Skeletal muscle satellite cell (primary cell): ENCODE data around the gene ERCC6L2.

ENCODE experiments used
- H3K27me3 ChIP-seq: 2 replicates; pipeline ENCODE4 v1.7.0; 2013; ENCODE audit warnings: low read length; ENCODE audit not compliant: control insufficient read depth, insufficient read depth
- H3K36me3 ChIP-seq: 2 replicates; pipeline ENCODE4 v1.7.0; 2013; ENCODE audit warnings: mild to moderate bottlenecking, control low read depth, low read length; ENCODE audit not compliant: insufficient read depth
- H3K4me1 ChIP-seq: 2 replicates; pipeline ENCODE4 v1.7.0; 2013; ENCODE audit warnings: low read length; ENCODE audit not compliant: control insufficient read depth, insufficient read depth
- H3K4me2 ChIP-seq: 2 replicates; pipeline ENCODE4 v1.7.0; 2013; ENCODE audit warnings: mild to moderate bottlenecking, low read length
- H3K4me3 ChIP-seq: 2 replicates; pipeline ENCODE4 v1.7.0; 2013; ENCODE audit warnings: low read length
- H3K9ac ChIP-seq: 2 replicates; pipeline ENCODE4 v1.7.0; 2013; ENCODE audit warnings: mild to moderate bottlenecking, low read depth, low read length, moderate library complexity
- H3K9me3 ChIP-seq: replicated peaks from 2 replicates; pipeline ENCODE4 v1.7.0; 2013; ENCODE audit warnings: mild to moderate bottlenecking, control low read depth, low read length

ERCC6L2 gene

DNA sequence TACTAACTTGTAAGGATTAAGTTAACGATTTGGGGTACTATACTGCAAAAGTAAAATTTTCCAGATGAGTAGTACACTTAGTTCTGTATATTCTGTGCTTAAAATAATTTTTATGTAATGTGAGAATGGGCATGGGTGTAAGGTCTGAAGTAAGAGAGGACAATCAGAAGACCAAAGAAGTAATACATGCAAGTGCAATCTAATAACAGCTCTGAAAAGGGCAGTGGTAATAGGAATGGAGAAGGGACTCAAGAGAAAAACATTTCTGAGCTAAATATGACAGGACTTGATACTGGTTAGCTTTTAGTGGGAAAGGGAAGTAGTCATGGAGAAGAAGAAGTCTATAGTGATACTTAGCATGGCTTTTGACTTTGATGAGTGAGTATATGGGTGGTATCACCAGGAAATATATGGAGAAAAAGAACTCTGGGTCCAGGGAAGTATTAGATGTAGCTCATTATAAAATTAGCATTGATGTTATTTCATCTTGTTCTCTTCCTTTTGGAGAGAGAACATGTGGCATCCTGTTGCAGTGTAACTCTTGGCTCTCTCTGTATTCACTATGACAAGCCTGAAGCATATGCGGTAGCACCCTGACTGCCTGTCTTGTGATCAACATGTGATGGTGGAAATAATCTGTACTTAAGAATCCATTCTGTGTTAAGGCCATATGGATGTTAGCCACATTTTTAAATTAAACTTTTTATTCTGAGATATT lies 60.5 kb downstream of the ERCC6L2 start:
- no peaks in the 10 kb centered on the region for H3K9me3 ChIP-seq
- peaks cover 35% of the 10 kb centered on the region for H3K36me3 ChIP-seq
- no peaks in the 10 kb centered on the region for H3K27me3 ChIP-seq
- H3K9ac ChIP-seq: no peak overlapping the region
- H3K4me2 ChIP-seq: no peak overlapping the region
- no peak overlapping the region for H3K4me3 ChIP-seq
- no peaks in the 10 kb centered on the region for H3K4me1 ChIP-seq

DNA sequence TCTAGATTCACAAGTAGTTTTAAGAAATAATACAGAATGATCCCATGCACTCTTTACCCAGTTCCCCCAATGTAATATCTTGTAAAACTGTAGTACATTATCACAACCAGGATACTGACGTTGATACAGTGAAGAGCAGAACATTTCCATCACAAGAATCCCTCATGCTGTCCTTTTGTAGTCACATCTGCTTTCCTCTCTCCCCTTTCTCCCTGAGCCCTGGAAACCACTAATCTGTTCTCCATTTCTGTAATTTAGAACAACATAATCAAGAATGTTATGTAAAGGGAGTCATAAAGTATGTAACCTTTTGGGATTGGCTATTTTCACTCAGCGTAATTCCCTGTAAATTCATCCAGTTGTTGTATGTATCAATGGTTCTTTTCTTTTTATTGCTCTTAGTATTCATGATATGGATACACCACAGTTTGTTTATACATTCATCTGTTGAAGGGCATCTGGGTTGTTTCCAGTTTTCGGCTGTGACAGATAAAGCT lies 61.1 kb downstream of the ERCC6L2 start:
- no peaks in the 10 kb centered on the region for H3K4me1 ChIP-seq
- H3K36me3 ChIP-seq: peaks cover 40% of the 10 kb centered on the region
- H3K27me3 ChIP-seq: no peaks in the 10 kb centered on the region
- no peak overlapping the region for H3K4me3 ChIP-seq
- no peak overlapping the region for H3K9ac ChIP-seq
- H3K4me2 ChIP-seq: no peak overlapping the region
- no peaks in the 10 kb centered on the region for H3K9me3 ChIP-seq

DNA sequence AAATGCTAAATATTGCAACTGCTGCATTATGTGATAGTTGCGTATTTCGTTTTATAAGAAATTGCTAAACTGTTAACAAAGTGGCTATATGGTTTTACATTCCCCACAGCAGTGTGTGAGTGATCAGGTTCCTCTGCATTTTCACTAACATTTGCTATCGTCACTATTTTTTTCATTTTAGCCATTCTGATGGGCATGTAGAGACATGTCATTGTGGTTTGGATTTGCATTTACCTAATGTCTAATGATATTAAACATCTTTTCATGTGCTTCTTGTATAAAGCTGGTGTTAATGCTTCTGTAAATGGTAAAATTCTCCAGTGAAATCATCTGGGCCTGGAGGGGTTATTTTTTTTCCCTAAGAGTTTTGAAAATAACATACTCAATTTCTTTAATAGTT lies 61.6 kb downstream of the ERCC6L2 start:
- Histone ChIP-seq H3K36me3 (peaks cover 43% of the 10 kb centered on the region), H3K9me3 (no peaks in the 10 kb centered on the region), H3K27me3 (no peaks in the 10 kb centered on the region), H3K4me2 (no peak overlapping the region), H3K9ac (no peak overlapping the region), H3K4me3 (no peak overlapping the region), H3K4me1 (no peaks in the 10 kb centered on the region)

DNA sequence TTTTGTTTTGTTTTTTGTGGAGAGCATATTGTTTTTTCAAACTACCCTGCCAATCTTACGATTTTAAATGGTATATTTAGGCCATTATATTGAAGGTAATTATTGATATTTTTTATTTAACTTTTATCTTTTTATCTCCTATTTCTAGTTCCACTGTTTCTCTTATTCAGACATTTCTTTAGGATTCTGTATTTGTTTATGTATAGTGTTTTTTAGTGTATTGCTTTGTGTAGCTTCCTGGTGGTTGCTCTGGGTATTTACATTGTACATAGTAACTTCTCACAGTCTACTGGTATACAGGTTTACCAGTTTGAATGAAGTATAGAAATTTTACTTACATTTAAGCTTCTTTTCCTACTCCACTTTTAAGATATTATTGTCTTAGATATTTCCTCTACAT lies 63.2 kb downstream of the ERCC6L2 start:
- no peaks in the 10 kb centered on the region for H3K4me1 ChIP-seq
- H3K36me3 ChIP-seq: peaks cover 36% of the 10 kb centered on the region
- H3K9ac ChIP-seq: no peak overlapping the region
- no peaks in the 10 kb centered on the region for H3K9me3 ChIP-seq
- H3K4me2 ChIP-seq: no peak overlapping the region
- H3K4me3 ChIP-seq: no peak overlapping the region
- H3K27me3 ChIP-seq: no peaks in the 10 kb centered on the region

DNA sequence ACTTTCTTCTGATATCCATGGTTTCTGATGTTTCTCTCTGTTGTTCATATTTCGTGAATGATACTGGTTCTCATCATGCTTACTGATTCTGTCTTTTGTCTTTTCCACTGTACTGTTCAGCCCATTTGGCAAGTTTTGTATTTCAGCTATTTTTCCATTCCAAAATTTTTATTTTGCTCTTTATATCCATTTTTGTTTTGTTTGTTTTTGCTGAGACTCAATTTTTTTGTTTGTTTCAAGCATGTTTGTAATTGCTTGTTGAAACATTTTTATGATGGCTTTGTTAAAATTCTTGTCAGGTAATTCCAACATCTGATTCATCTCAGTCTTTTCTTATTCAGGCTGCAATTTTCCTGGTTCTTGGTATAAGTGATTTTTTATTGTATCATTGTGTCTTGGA lies 64.0 kb downstream of the ERCC6L2 start:
- no peak overlapping the region for H3K4me3 ChIP-seq
- H3K9ac ChIP-seq: no peak overlapping the region
- peaks cover 40% of the 10 kb centered on the region for H3K36me3 ChIP-seq
- no peak overlapping the region for H3K4me2 ChIP-seq
- H3K9me3 ChIP-seq: no peaks in the 10 kb centered on the region
- H3K27me3 ChIP-seq: no peaks in the 10 kb centered on the region
- H3K4me1 ChIP-seq: no peaks in the 10 kb centered on the region

DNA sequence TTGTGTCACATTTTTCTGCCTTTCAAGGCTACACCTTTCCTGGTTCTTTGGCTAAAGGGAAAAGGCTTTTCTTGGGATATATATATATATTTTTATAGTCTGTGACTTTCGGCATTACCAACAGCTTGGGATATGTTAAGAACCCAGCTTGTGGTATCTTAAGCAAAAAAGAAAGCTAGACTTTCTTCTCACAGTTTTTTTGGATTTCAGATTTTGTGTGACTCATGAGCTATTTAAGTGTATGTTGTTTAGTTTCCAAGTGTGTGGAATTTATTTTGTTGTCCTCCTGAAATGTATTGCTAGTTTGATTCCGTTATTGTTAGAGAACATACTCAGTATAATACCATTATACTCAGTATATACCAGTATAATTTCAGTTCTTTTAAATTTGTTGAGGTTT lies 64.8 kb downstream of the ERCC6L2 start:
- H3K36me3 ChIP-seq: peaks cover 40% of the 10 kb centered on the region
- H3K27me3 ChIP-seq: no peaks in the 10 kb centered on the region
- no peaks in the 10 kb centered on the region for H3K4me1 ChIP-seq
- H3K4me3 ChIP-seq: no peak overlapping the region
- H3K9ac ChIP-seq: no peak overlapping the region
- H3K4me2 ChIP-seq: no peak overlapping the region
- no peaks in the 10 kb centered on the region for H3K9me3 ChIP-seq

DNA sequence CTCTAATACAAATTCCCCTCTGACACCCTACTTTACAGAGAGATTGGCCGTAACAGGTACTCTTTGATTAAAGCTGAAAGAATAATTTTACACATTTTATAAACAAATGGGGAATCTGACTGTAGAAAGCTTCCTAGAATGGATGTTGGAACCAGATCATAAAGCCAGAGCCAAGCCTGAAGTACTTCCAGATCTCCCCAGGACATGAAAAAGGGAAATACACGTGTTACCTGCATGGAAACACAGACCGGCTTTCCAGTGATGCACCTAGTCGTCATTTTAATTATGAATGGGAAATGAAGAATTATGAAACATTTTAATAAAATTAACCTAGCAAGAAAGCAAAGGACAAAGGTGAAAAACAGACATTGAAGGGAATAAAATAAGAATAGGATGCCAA lies 66.5 kb downstream of the ERCC6L2 start:
- H3K36me3 ChIP-seq: peaks cover 40% of the 10 kb centered on the region
- H3K4me1 ChIP-seq: no peaks in the 10 kb centered on the region
- no peak overlapping the region for H3K4me3 ChIP-seq
- H3K9me3 ChIP-seq: no peaks in the 10 kb centered on the region
- no peaks in the 10 kb centered on the region for H3K27me3 ChIP-seq
- no peak overlapping the region for H3K4me2 ChIP-seq
- H3K9ac ChIP-seq: no peak overlapping the region

DNA sequence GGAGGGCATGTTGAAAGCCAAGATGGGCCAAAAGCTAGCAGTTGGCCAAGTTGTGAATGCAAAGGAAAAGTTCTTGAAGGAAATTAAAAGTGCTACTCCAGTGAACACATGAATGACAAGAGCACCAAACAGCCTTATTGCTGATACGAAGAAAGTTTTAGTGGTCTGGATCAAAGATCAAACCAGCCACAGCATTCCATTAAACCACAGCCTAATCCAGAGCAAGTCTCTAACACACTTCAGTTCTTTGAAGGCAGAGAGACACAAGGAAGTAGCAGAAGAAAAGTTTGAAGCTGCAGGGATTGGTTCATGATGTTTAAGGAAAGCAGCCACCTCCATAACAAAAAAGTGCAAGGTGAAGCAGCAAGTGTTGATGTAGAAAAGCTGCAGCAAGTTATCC lies 71.6 kb downstream of the ERCC6L2 start:
- peaks cover 5% of the 10 kb centered on the region for H3K9me3 ChIP-seq
- H3K27me3 ChIP-seq: no peaks in the 10 kb centered on the region
- peaks cover 35% of the 10 kb centered on the region for H3K36me3 ChIP-seq
- no peaks in the 10 kb centered on the region for H3K4me1 ChIP-seq
- H3K9ac ChIP-seq: no peak overlapping the region
- H3K4me3 ChIP-seq: no peak overlapping the region
- no peak overlapping the region for H3K4me2 ChIP-seq

DNA sequence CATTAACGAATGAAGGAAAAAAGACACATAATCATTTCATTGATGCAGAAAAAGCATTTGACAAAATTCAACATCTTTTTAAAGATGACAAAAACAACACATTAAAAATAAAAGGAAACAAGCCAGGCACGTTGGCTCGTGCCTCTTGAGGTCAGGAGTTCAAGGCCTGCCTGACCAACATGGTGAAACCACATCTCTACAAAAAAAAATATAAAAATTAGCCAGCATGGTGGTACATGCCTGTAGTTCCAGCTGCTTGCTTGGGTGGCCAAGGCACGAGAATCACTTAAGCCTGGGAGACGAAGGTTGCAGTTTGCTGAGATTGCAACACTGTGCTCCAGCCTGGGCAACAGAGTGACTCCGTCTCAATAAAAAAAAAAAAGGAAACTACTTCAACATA lies 77.0 kb downstream of the ERCC6L2 start:
- Histone ChIP-seq H3K4me2 (no peak overlapping the region), H3K36me3 (peaks cover 23% of the 10 kb centered on the region), H3K9me3 (peaks cover 2% of the 10 kb centered on the region)

DNA sequence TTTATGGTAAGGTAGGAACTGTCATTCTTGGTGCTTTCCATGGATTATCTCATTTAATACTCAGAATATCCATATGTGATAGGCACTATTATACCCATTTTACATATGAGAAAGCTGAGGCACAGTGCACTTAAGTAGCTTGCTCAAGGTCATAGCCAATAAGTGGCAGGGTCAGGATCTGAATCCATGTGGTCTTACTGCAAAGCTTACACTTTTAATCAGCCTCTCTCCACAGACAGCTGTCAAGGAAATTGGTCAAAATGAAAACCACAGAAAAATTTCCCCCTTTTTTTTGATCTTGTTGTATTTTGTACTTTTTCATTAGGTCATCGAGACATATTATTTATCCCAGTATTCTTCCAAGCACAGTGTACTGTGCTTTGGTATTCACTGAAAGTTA lies 78.5 kb downstream of the ERCC6L2 start:
- no peak overlapping the region for H3K4me3 ChIP-seq
- H3K4me1 ChIP-seq: no peaks in the 10 kb centered on the region
- no peaks in the 10 kb centered on the region for H3K27me3 ChIP-seq
- no peaks in the 10 kb centered on the region for H3K9me3 ChIP-seq
- H3K9ac ChIP-seq: no peak overlapping the region
- no peak overlapping the region for H3K4me2 ChIP-seq
- H3K36me3 ChIP-seq: peaks cover 16% of the 10 kb centered on the region

More for the DNA sequence above, 77.0 kb downstream of the ERCC6L2 start:
- H3K9ac ChIP-seq: no peak overlapping the region
- no peak overlapping the region for H3K4me3 ChIP-seq
- no peaks in the 10 kb centered on the region for H3K4me1 ChIP-seq
- H3K27me3 ChIP-seq: no peaks in the 10 kb centered on the region

DNA sequence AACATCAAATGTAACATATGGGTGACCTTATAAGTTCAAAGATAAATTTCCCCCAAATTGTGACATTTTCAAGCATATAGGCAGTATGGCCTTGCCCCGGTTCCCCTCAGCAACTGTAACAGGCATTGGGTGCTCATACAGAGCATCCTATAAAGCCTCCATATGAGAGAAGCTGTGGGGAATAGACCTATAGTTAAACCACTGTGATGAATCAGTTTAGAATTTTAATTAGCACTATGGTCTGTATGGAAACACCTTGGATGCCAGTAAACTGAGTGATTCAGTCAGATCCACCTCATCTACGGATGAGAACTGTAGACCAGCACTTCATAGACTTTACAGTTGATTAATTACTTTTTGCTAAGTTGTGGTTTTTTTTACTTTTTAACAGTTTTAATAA lies 79.4 kb downstream of the ERCC6L2 start:
- Histone ChIP-seq H3K9ac (no peak overlapping the region), H3K4me2 (no peak overlapping the region), H3K9me3 (no peaks in the 10 kb centered on the region), H3K36me3 (peaks cover 16% of the 10 kb centered on the region), H3K4me3 (no peak overlapping the region), H3K4me1 (no peaks in the 10 kb centered on the region), H3K27me3 (no peaks in the 10 kb centered on the region)

DNA sequence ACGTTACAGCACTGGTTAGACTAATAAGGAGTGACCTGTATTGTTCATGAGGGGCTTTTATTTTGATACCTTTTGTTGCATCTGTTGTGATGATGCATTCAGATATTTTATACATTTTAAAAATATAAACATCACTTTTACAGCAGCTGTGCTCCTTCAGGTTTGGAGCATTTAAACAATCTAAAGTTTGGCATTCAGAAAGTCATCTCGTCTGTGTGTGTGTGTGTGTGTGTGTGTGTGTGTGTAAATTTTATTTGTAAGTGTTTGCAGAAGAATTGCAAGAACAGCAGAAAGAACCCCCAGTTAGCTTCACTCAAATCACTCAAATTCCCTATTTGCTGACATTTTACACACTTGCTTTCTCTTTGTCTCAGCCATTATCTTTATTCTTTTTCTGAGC lies 87.4 kb downstream of the ERCC6L2 start:
- Histone ChIP-seq H3K36me3 (no peaks in the 10 kb centered on the region), H3K27me3 (no peaks in the 10 kb centered on the region)

More for the DNA sequence above, 87.4 kb downstream of the ERCC6L2 start:
- Histone ChIP-seq H3K4me2 (no peak overlapping the region), H3K4me1 (no peaks in the 10 kb centered on the region), H3K9ac (no peak overlapping the region), H3K4me3 (no peak overlapping the region), H3K9me3 (no peaks in the 10 kb centered on the region)
